ENCODE data around the gene DAB2IP. TPM values are rescaled to one million over a fixed set of nuclear protein-coding genes. Genes with fewer than 3 reads are reported as not detected.

Gene DAB2IP
- total RNA-seq, 1 experiment from 2014 or later = 46.7 TPM

GRCh38 chr9:121688146-121688680, 36.8 kb downstream of the DAB2IP start:
- no TSS peak for BruUV-seq (replicated peaks)
- no peak overlapping the region for H3K27ac ChIP-seq
- H3K27me3 ChIP-seq (ENCODE audit: insufficient read depth, low read depth) = no peaks in the 10 kb centered on the region
- TF ChIP-seq CTCF (conservative IDR thresholded peaks at IDR 0.05) (no peak), EZH2 (IDR thresholded peaks at IDR 0.05; ENCODE audit: low read depth) (no peak)
- no peak overlapping the region for H2AFZ ChIP-seq
- no peak overlapping the region for H3K4me3 ChIP-seq
- no peaks in the 10 kb centered on the region for H3K79me2 ChIP-seq (ENCODE audit: low read depth)
- ChIA-PET POLR2A (ENCODE audit: unreplicated experiment) (interaction anchor here (0.6 to 0.8 kb wide), 2 partner anchors 127 to 295 kb away, joined by 3 to 4 read pairs; no protein-coding TSS in a partner anchor), CTCF (interaction anchor here (1.4 kb wide), 1 partner anchor 32 kb away, joined by 16 read pairs; no protein-coding TSS in a partner anchor)
- no peaks in the 10 kb centered on the region for H4K20me1 ChIP-seq (ENCODE audit: insufficient read depth)
- no peak overlapping the region for H3K4me2 ChIP-seq
- no peak for DNase-seq
- H3K9me3 ChIP-seq (ENCODE audit: insufficient read depth, low read depth) = no peaks in the 10 kb centered on the region
- peaks cover 16% of the 10 kb centered on the region; the same call in 1 of the 2 replicates for H3F3A ChIP-seq (ENCODE audit: insufficient read depth, low read depth)
- intact Hi-C loops (cut with micrococcal nuclease; ENCODE audit: unreplicated experiment) = no loop called here
- no peaks in the 10 kb centered on the region for H3K9me2 ChIP-seq (ENCODE audit: insufficient read depth)
- peaks cover 18% of the 10 kb centered on the region for H3K4me1 ChIP-seq (replicated peaks; ENCODE audit: insufficient read depth)
- H3K36me3 ChIP-seq (ENCODE audit: low read depth) = no peaks in the 10 kb centered on the region

- Histone ChIP-seq H3K27ac (no peak overlapping the region), H3K79me2 (ENCODE audit: low read depth) (no peaks in the 10 kb centered on the region), H3K4me2 (no peak overlapping the region), H3F3A (ENCODE audit: insufficient read depth, low read depth) (peaks cover 21% of the 10 kb centered on the region; the same call in 1 of the 2 replicates), H2AFZ (no peak overlapping the region), H3K27me3 (ENCODE audit: insufficient read depth, low read depth) (no peaks in the 10 kb centered on the region), H3K36me3 (ENCODE audit: low read depth) (no peaks in the 10 kb centered on the region), H3K9me3 (ENCODE audit: insufficient read depth, low read depth) (no peaks in the 10 kb centered on the region), H3K9me2 (ENCODE audit: insufficient read depth) (no peaks in the 10 kb centered on the region), H3K4me1 (replicated peaks; ENCODE audit: insufficient read depth) (peaks cover 22% of the 10 kb centered on the region), H4K20me1 (ENCODE audit: insufficient read depth) (no peaks in the 10 kb centered on the region), H3K4me3 (no peak overlapping the region)
- POLR2A ChIA-PET (ENCODE audit: unreplicated experiment) = no interaction called here
- DNase-seq = no peak
- CTCF ChIA-PET = no interaction called here
- BruUV-seq (replicated peaks) = no TSS peak
- intact Hi-C loops (cut with micrococcal nuclease; ENCODE audit: unreplicated experiment) = no loop called here
- TF ChIP-seq EZH2 (IDR thresholded peaks at IDR 0.05; ENCODE audit: low read depth) (no peak), CTCF (conservative IDR thresholded peaks at IDR 0.05) (no peak)
These were observed 37.2 kb downstream of the DAB2IP start for GRCh38 chr9:121688681-121689080.

- H3K27ac ChIP-seq = no peak overlapping the region
- no peak for DNase-seq
- BruUV-seq (replicated peaks) = no TSS peak
- peaks cover 21% of the 10 kb centered on the region; the same call in 1 of the 2 replicates for H3F3A ChIP-seq (ENCODE audit: insufficient read depth, low read depth)
- H3K36me3 ChIP-seq (ENCODE audit: low read depth) = no peaks in the 10 kb centered on the region
- no peaks in the 10 kb centered on the region for H4K20me1 ChIP-seq (ENCODE audit: insufficient read depth)
- H3K27me3 ChIP-seq (ENCODE audit: insufficient read depth, low read depth) = no peaks in the 10 kb centered on the region
- H2AFZ ChIP-seq = no peak overlapping the region
- no peak overlapping the region for H3K4me3 ChIP-seq
- POLR2A ChIA-PET (ENCODE audit: unreplicated experiment) = no interaction called here
- H3K79me2 ChIP-seq (ENCODE audit: low read depth) = no peaks in the 10 kb centered on the region
- no peaks in the 10 kb centered on the region for H3K9me2 ChIP-seq (ENCODE audit: insufficient read depth)
- H3K9me3 ChIP-seq (ENCODE audit: insufficient read depth, low read depth) = no peaks in the 10 kb centered on the region
- CTCF ChIA-PET = interaction anchor here (0.6 kb wide), 1 partner anchor 347 kb away, joined by 5 read pairs; no protein-coding TSS in a partner anchor
- intact Hi-C loops (cut with micrococcal nuclease; ENCODE audit: unreplicated experiment) = loop anchor here (5.0 to 10.0 kb wide), 2 partner anchors 52 to 405 kb away; partner anchors contain the start of gene TTLL11
- H3K4me2 ChIP-seq = no peak overlapping the region
- TF ChIP-seq CTCF (conservative IDR thresholded peaks at IDR 0.05) (no peak), EZH2 (IDR thresholded peaks at IDR 0.05; ENCODE audit: low read depth) (no peak)
- H3K4me1 ChIP-seq (replicated peaks; ENCODE audit: insufficient read depth) = peaks cover 22% of the 10 kb centered on the region
These were observed 38.2 kb downstream of the DAB2IP start for GRCh38 chr9:121689461-121690157.

All from PC-9 (cell line).